Measurements from ENCODE around the gene CRYBG1.

- TF ChIP-seq REST (IDR thresholded peaks at IDR 0.05; ENCODE audit: insufficient read depth in 1 of 2, low read depth in 2 of 2, low read length in 2 of 2), result no peak
- TF ChIP-seq TAF1 (IDR thresholded peaks at IDR 0.05; ENCODE audit: borderline replicate concordance, insufficient read depth, low read length), result no peak
- no peak for TF ChIP-seq POLR2AphosphoS5 (IDR thresholded peaks at IDR 0.05; ENCODE audit: low read depth, low read length)
Measured at GRCh38 chr6:106381223-106381622, 20.7 kb downstream of the CRYBG1 start.
